GM19035 (cell line): ENCODE results near the gene C9orf85.
"Not testable (repeated sequence)": the region's sequence is repeated elsewhere in the genome, so short reads cannot be mapped to it uniquely, and the experiment has no call there.

Experiments used
- ATAC-seq: cut with Tn5 transposase; IDR thresholded peaks from one replicate; pipeline ENCODE4 v1.9.1; 2021; ENCODE audit not compliant: unreplicated experiment

Gene C9orf85

GRCh38 chr9:71987471-71988371, 76.3 kb downstream of the C9orf85 start:
- no peak for ATAC-seq

GRCh38 chr9:71990466-71990865, 79.0 kb downstream of the C9orf85 start:
- ATAC-seq: no peak

GRCh38 chr9:72005451-72005850, 94.0 kb downstream of the C9orf85 start:
- ATAC-seq: no peak

GRCh38 chr9:72006501-72006900, 95.1 kb downstream of the C9orf85 start:
- no peak for ATAC-seq

- ATAC-seq: not testable (repeated sequence)
Observed at GRCh38 chr9:72007726-72008125, 96.3 kb downstream of the C9orf85 start.

DNA sequence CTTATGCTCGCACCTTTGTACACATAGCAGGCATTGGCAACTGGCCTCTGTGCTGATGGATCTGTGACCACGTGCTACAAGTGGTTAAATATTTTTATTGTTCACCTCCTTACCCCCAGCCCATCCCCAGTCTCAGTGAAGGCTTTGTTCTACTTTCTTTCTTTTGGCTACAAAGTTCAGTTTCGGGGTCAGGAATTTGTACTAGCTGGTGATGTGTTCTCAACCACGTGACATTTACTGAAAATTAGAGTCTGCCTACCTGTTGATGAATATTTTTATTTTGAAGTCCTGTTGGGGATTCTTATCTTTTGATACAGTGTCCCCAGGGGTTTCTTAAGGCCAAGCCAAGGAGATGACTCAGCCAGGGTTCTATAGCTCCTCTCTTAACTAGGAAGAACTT, 101.2 kb downstream of the C9orf85 start:
- no peak for ATAC-seq

GRCh38 chr9:72013292-72013760, 101.9 kb downstream of the C9orf85 start:
- no peak for ATAC-seq

DNA sequence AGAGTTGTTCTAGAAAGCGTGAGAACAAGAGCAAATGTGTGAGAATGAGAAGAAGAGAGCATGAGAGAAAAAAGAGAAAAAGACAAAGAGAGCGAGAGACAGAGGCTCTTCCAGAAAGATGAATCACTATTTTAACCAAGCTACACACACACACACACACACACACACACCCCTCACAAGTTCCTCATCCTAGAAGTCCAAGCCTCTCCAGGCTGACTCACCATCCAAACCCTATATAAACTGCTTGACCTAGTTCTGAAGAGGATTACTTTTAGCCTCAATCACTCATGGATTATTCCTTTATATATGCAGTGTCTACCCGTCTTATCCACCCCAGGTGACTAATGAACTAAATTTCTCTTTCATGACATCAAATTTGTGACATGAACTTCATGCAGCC, 111.4 kb downstream of the C9orf85 start:
- ATAC-seq: no peak
